BJ (cell line): ENCODE results near the gene IFIT1B. TPM values are rescaled to one million over a fixed set of nuclear protein-coding genes. Genes with fewer than 3 reads are reported as not detected.

Experiments
- CTCF ChIA-PET: fragments of 350-600 bp; formaldehyde crosslinking; extraction: SDS; loops from one replicate; lab custom pipeline; 2021; ENCODE audit warnings: antibody characterized with exemption, inconsistent platforms; lab: Yijun Ruan, JAX
- POLR2A ChIA-PET: fragments of 300-600 bp; sonication (Branson Sonifier 250); formaldehyde crosslinking; extraction: SDS; loops from one replicate; lab custom pipeline; 2021; ENCODE audit warnings: antibody characterized with exemption; lab: Charles Lee
- DNase-seq: peaks from one replicate; pipeline ENCODE4 v3.0.0-alpha.2; 2011; ENCODE audit warnings: low read depth
- H3K27me3 ChIP-seq: 2 replicates; pipeline ENCODE4 v1.6.0; 2011; ENCODE audit warnings: low read length; ENCODE audit not compliant: control insufficient read depth, insufficient read depth
- H3K36me3 ChIP-seq: 2 replicates; pipeline ENCODE4 v1.5.1; 2011; ENCODE audit warnings: low read length; ENCODE audit not compliant: control insufficient read depth, insufficient read depth
- H3K4me3 ChIP-seq: 2 replicates; pipeline ENCODE4 v1.5.1; 2011; ENCODE audit warnings: low read depth, mild to moderate bottlenecking, control low read depth, low read length
- polyA plus RNA-seq: library from polyadenylated mRNA; depleted of rRNA; stranded (reverse); fragments of >200 nt; gene quantifications from 2 replicates; pipeline ENCODE4 v1.2.3, GENCODE V29; 2011
- TF ChIP-seq, protein P1 (sequence below): IDR thresholded peaks from 2 replicates; pipeline ENCODE4 v1.5.1; 2011; ENCODE audit warnings: low read depth, mild to moderate bottlenecking, control low read depth, inconsistent platforms, low read length, moderate library complexity; ENCODE audit not compliant: insufficient read depth

Gene IFIT1B
- polyA plus RNA-seq, 1 experiment, result not detected

DNA sequence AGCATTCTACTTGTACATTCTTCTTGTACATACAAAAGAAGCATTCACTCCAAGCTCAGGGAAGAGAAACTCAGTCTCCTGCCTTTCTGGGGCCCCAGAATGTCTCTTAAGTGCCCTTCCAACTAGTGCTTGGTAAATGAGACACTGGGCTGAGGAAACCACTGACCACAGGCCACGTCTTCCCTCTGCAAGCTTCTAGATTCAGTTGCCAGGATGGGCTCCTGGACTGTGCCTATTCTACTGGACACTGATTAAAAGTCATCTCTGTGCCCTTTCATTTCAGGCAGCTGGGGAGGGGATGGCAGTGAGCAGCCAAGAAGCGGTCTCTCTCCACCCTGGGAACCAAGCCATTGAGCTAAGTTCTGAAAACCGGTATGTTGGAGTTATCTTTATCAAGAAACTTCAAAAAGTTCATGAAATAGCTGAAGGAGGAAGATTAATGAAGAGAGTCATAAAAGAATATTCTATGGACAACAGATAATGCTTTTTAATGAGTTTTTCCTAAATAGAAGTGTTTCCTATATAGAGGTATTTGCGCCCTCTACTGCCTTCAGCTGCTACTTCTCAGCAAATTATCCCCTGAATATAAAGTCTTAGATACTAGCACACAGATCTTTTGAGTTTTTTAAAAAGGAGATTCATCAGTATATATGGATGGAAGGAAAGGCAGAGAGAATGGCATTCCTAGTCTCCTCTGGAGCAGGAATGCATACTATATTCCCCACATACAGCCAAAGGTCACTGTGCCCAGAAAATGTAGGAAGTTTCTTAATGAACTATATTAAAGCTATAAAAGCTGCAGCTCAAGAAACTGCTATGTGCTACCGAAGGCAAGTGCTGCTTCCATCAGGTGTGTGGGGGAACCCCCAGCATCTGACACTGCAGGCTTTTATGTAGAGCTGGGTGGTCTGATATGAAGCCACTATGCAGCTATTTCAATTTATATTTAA lies 8.4 kb upstream of the IFIT1B start:
- Histone ChIP-seq H3K27me3 (no peaks in the 10 kb centered on the region), H3K4me3 (no peak overlapping the region), H3K36me3 (no peaks in the 10 kb centered on the region)
- DNase-seq, result no peak
- ChIA-PET CTCF (interaction anchor here (0.6 to 3.4 kb wide), 39 partner anchors 8 to 382 kb away, joined by 3 to 30 read pairs (median 4); partner anchors contain the start of genes IFIT1, IFIT1B, IFIT3 and IFIT5), POLR2A (interaction anchor here (0.6 kb wide), 2 partner anchors 41 to 549 kb away, joined by 3 read pairs; no protein-coding TSS in a partner anchor)
- TF ChIP-seq, protein P1, sequence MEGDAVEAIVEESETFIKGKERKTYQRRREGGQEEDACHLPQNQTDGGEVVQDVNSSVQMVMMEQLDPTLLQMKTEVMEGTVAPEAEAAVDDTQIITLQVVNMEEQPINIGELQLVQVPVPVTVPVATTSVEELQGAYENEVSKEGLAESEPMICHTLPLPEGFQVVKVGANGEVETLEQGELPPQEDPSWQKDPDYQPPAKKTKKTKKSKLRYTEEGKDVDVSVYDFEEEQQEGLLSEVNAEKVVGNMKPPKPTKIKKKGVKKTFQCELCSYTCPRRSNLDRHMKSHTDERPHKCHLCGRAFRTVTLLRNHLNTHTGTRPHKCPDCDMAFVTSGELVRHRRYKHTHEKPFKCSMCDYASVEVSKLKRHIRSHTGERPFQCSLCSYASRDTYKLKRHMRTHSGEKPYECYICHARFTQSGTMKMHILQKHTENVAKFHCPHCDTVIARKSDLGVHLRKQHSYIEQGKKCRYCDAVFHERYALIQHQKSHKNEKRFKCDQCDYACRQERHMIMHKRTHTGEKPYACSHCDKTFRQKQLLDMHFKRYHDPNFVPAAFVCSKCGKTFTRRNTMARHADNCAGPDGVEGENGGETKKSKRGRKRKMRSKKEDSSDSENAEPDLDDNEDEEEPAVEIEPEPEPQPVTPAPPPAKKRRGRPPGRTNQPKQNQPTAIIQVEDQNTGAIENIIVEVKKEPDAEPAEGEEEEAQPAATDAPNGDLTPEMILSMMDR, result peak; percentile 58

DNA sequence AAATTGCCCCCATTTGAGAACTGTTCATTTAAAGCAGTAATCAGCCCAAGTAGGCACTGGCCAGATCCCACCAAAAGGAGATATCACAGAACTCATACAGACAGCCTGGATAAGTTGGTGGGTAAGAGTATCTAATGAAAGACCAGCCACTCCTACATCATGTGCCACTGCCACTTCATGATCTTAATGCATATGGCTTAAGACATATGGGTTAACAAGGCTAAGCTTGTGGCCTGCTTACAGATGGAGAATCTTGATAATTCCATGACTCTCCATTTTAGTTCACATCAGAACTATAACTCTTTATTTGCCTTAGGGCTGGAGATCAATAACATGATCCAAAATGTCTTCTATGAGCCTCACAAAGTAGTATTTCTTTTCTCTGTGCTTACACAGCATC lies 6.8 kb upstream of the IFIT1B start:
- Histone ChIP-seq H3K27me3 (no peaks in the 10 kb centered on the region), H3K4me3 (no peak overlapping the region), H3K36me3 (no peaks in the 10 kb centered on the region)
- no peak for DNase-seq
- ChIA-PET CTCF (interaction anchor here (0.6 to 1.4 kb wide), 3 partner anchors 136 to 196 kb away, joined by 3 read pairs; no protein-coding TSS in a partner anchor), POLR2A (no interaction called here)
- TF ChIP-seq, protein P1, result no peak

DNA sequence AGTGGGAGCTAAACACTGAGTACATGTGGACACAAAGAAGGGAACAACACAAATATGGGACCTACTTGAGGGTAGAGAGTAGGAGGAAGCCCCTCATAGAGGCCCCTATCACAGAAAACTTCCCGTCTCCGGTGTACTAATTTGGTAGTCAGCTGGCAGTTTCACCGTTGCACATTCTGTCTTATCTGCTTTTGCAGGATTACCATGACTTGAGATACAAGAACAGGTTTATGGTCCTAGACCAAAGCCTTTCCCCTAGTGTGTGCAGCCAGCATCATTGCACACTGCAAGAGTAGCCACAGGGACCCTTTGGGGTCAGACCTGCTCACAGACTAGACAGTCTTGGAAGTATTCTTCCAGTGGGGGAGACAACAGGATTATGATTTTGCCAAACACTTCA lies 5.9 kb upstream of the IFIT1B start:
- POLR2A ChIA-PET, result interaction anchor here (0.6 kb wide), 1 partner anchor 70 kb away, joined by 3 read pairs; no protein-coding TSS in a partner anchor
- CTCF ChIA-PET, result interaction anchor here (0.6 to 1.4 kb wide), 4 partner anchors 46 to 195 kb away, joined by 3 read pairs; no protein-coding TSS in a partner anchor

DNA sequence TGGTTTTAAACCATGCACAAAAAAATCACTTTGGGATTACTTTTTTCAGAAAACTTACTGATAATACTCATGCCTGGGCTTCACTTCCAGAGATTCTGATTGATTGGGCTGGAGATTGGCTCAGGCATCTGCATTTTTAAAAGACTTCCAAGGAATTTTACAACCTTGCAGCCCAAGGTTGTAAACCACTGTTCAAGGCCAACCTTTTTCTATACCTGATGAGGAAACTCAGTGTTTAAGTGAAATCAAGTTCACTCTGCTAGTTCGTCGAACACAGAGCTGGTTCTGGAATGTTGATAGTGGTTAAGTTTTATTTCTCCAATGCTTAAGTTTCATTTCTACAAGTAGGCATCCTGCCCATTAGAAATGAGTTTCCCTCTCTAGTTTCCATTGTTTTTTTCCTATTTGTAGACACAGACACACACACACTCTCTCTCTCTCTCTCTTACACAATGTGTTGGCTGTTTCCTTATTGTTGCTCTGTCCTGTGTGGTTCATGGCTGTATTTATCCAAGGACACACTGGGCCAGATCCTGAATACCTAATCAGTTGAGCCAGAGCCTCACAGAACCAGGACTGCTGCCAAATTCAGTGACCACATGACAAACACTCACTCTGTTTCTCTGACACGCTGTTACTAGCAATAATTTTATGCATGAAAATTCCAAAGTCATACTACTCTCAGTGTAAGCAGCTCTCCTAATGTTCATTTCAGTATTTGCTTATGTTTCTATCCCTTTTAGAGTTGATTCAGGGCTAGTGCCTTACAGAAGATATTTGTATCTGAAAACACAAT lies 3.7 kb upstream of the IFIT1B start:
- Histone ChIP-seq H3K36me3 (no peaks in the 10 kb centered on the region), H3K27me3 (no peaks in the 10 kb centered on the region), H3K4me3 (no peak overlapping the region)
- DNase-seq, result peak; percentile 92
- ChIA-PET CTCF (interaction anchor here (1.1 to 1.2 kb wide), 2 partner anchors 53 to 103 kb away, joined by 3 to 4 read pairs; no protein-coding TSS in a partner anchor), POLR2A (interaction anchor here (0.7 kb wide), 2 partner anchors 18 to 399 kb away, joined by 4 to 6 read pairs; partner anchors contain the start of gene IFIT1)
- TF ChIP-seq, protein P1, result no peak

More for the DNA sequence above, 5.9 kb upstream of the IFIT1B start:
- Histone ChIP-seq H3K4me3 (no peak overlapping the region), H3K36me3 (no peaks in the 10 kb centered on the region), H3K27me3 (no peaks in the 10 kb centered on the region)
- TF ChIP-seq, protein P1, result no peak
- no peak for DNase-seq
